Stimulated activated naive CD8-positive, alpha-beta T cell treated with anti-CD3 and anti-CD28 coated beads, Interleukin-15, Interleukin-2, amounts not matched to agents 100 U/mL and 50 U/mL, for 24 hours (primary cell): Measurements from ENCODE around the gene SORCS3.

ENCODE experiments used
- ATAC-seq: fragments of 150-1000 bp; cut with Tn5 transposase; one replicate; pipeline ENCODE4 v1.10.0; 2021
- DNase-seq: peaks from one replicate; pipeline ENCODE4 v3.0.0; 2021

The SORCS3 gene

GRCh38 chr10:105266966-105267539, 626.0 kb downstream of the SORCS3 start:
- ATAC-seq (no peak), DNase-seq (no peak)

GRCh38 chr10:105268961-105269360, 627.9 kb downstream of the SORCS3 start:
- DNase-seq (no peak), ATAC-seq (no peak)

GRCh38 chr10:105269689-105270088, 628.6 kb downstream of the SORCS3 start:
- ATAC-seq (no peak), DNase-seq (no peak)

GRCh38 chr10:105274556-105275070, 633.5 kb downstream of the SORCS3 start:
- ATAC-seq: no peak

GRCh38 chr10:105278439-105278838, 637.3 kb downstream of the SORCS3 start:
- no peak for DNase-seq
- no peak for ATAC-seq

More at GRCh38 chr10:105274556-105275070, 633.5 kb downstream of the SORCS3 start:
- no peak for DNase-seq

GRCh38 chr10:105279101-105279500, 638.0 kb downstream of the SORCS3 start:
- ATAC-seq (no peak), DNase-seq (no peak)

- ATAC-seq (no peak), DNase-seq (no peak)
These were observed 639.8 kb downstream of the SORCS3 start for GRCh38 chr10:105280895-105281294.

- DNase-seq: no peak
- ATAC-seq: no peak
These were observed 643.6 kb downstream of the SORCS3 start for GRCh38 chr10:105284476-105285215.

- DNase-seq (no peak), ATAC-seq (no peak)
These were observed 646.9 kb downstream of the SORCS3 start for GRCh38 chr10:105288026-105288425.

GRCh38 chr10:105288613-105289012, 647.5 kb downstream of the SORCS3 start:
- DNase-seq (no peak), ATAC-seq (no peak)

GRCh38 chr10:105291571-105291970, 650.5 kb downstream of the SORCS3 start:
- ATAC-seq (no peak), DNase-seq (no peak)

- no peak for ATAC-seq
- no peak for DNase-seq
These were observed 651.1 kb downstream of the SORCS3 start for GRCh38 chr10:105292236-105292635.
